GM12892 (cell line): ENCODE results near the gene PYROXD2.

ENCODE experiments used
- POLR2A ChIP-seq: IDR thresholded peaks from 2 replicates; pipeline ENCODE4 v1.6.1; 2011; ENCODE audit warnings: low read depth, low read length, control low read depth
- POLR2AphosphoS5 ChIP-seq: IDR thresholded peaks from 2 replicates; pipeline ENCODE4 v1.6.1; 2011; ENCODE audit warnings: low read depth, low read length, control low read depth

GRCh38 chr10:98461500-98461842 lies 46.5 kb upstream of the PYROXD2 start:
- TF ChIP-seq POLR2A, result no peak
- no peak for TF ChIP-seq POLR2AphosphoS5
